Kidney capillary endothelial cell (primary cell): ENCODE results near the gene DEFB114.
"Not testable (repeated sequence)": the region's sequence is repeated elsewhere in the genome, so short reads cannot be mapped to it uniquely, and the experiment has no call there.

Source experiments
- DNase-seq: peaks from one replicate; pipeline ENCODE4 v3.0.0-alpha.2; 2018; ENCODE audit warnings: low spot score

The DEFB114 gene

GRCh38 chr6:49964064-49964463, at the start of gene DEFB114:
Gene DEFB114 (minus strand): TSS chr6:49964164. CDS start chr6:49964105, 59 bp downstream.
- no peak for DNase-seq

- DNase-seq, result no peak
Measured at GRCh38 chr6:50007819-50008218, 43.9 kb upstream of the DEFB114 start.

- no peak for DNase-seq
Measured at GRCh38 chr6:50003139-50003538, 39.2 kb upstream of the DEFB114 start.

GRCh38 chr6:49995278-49995677, 31.3 kb upstream of the DEFB114 start:
- no peak for DNase-seq

GRCh38 chr6:49988900-49989299, 24.9 kb upstream of the DEFB114 start:
- no peak for DNase-seq

- DNase-seq, result no peak
Measured at GRCh38 chr6:49987749-49988148, 23.8 kb upstream of the DEFB114 start.

GRCh38 chr6:49986551-49986950, 22.6 kb upstream of the DEFB114 start:
- DNase-seq, result no peak

- no peak for DNase-seq
Measured at GRCh38 chr6:49982046-49982445, 18.1 kb upstream of the DEFB114 start.

GRCh38 chr6:49980898-49981297, 16.9 kb upstream of the DEFB114 start:
- no peak for DNase-seq

- no peak for DNase-seq
Measured at GRCh38 chr6:49979584-49979983, 15.6 kb upstream of the DEFB114 start.

- no peak for DNase-seq
Measured at GRCh38 chr6:49978332-49979226, 14.6 kb upstream of the DEFB114 start.

GRCh38 chr6:49969605-49970004, 5.6 kb upstream of the DEFB114 start, which contains the start of gene DEFB113:
Gene DEFB113 (minus strand): TSS chr6:49969625. CDS start chr6:49969625, 0 bp downstream.
- no peak for DNase-seq

GRCh38 chr6:49966823-49967222, 2.9 kb upstream of the DEFB114 start:
- DNase-seq, result no peak

- no peak for DNase-seq
Measured at GRCh38 chr6:49966334-49966733, 2.4 kb upstream of the DEFB114 start.

GRCh38 chr6:49958180-49958579, 5.8 kb downstream of the DEFB114 start:
- no peak for DNase-seq

- no peak for DNase-seq
Measured at GRCh38 chr6:49955847-49956246, 8.1 kb downstream of the DEFB114 start.

- DNase-seq, result no peak
Measured at GRCh38 chr6:49951926-49952325, 12.0 kb downstream of the DEFB114 start.

GRCh38 chr6:49950415-49950751, 13.6 kb downstream of the DEFB114 start:
- no peak for DNase-seq

GRCh38 chr6:49949062-49949461, 14.9 kb downstream of the DEFB114 start:
- no peak for DNase-seq

GRCh38 chr6:49946835-49947234, 17.1 kb downstream of the DEFB114 start:
- no peak for DNase-seq

GRCh38 chr6:49944068-49944467, 19.9 kb downstream of the DEFB114 start:
- DNase-seq, result not testable (repeated sequence)

GRCh38 chr6:49939993-49940498, 23.9 kb downstream of the DEFB114 start:
- DNase-seq, result no peak

- DNase-seq, result no peak
Measured at GRCh38 chr6:49937811-49938210, 26.2 kb downstream of the DEFB114 start.

- no peak for DNase-seq
Measured at GRCh38 chr6:49937017-49937416, 26.9 kb downstream of the DEFB114 start.
